ENCODE results near the gene TMEM98.
"Not testable (repeated sequence)": the region's sequence is repeated elsewhere in the genome, so short reads cannot be mapped to it uniquely, and the experiment has no call there.

TMEM98 gene

DNA sequence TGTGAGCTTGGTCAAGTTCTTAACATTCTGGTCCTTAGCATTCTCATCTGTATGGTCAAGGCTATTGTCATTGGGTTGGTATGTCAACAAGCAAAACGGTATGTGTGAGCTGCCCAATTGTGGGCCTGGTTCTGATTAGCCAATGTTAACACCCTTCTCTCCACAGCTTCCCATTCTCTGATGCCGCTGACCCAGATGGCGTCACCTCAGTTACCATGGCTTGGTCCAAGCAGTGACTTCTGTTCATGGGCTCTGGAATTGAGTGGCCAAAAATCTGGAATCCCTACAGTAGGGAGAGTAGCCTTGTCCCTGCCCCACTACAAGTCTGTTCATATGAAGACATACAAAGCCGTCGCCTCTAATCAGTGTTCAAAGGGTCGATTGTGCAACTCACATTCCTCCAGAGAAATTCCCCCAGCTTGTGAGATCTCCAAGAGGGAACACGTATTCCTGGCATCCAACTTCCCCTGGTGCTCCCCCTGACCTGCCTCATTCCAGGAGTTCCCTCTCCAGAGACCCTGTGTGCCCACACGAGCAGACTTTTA is 15.8 kb downstream of the TMEM98 start:
- DNase-seq: no peak

DNA sequence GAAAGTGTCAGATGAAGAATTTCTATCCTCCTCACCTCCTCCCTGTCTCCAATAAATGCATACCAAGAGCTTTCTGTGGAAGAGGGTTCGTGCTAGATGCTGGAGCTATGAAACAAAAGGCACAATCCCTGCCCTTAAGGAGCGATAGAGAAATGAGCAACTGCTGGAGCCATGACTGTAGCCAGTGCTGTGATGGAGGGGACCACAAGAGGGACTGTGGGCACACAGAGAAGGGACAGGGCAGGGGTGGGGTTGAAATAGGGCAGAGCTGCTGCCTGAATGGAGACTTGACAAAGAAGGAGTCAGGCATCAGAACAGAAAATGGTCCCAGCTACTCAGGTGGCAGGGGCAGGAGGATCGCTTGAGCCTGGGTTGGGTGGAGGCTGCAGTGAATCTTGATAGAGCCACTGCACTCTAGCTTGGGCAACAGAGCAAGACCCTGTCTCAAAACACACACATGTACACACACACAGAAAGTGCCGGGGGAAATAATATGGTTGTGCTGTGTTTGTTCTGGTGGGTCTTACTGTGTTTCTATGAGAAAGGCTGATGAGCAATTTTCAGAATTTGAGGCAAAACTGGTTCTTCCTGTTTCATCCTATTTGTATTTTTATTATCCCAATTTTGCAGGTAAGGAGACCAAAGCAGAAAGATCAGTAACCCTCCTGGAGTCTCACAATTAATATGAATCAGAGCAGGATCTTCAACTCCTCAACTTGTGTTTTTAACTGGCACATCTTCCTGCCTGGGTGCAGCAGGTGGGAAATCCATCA is 16.5 kb downstream of the TMEM98 start:
- no peak for DNase-seq

DNA sequence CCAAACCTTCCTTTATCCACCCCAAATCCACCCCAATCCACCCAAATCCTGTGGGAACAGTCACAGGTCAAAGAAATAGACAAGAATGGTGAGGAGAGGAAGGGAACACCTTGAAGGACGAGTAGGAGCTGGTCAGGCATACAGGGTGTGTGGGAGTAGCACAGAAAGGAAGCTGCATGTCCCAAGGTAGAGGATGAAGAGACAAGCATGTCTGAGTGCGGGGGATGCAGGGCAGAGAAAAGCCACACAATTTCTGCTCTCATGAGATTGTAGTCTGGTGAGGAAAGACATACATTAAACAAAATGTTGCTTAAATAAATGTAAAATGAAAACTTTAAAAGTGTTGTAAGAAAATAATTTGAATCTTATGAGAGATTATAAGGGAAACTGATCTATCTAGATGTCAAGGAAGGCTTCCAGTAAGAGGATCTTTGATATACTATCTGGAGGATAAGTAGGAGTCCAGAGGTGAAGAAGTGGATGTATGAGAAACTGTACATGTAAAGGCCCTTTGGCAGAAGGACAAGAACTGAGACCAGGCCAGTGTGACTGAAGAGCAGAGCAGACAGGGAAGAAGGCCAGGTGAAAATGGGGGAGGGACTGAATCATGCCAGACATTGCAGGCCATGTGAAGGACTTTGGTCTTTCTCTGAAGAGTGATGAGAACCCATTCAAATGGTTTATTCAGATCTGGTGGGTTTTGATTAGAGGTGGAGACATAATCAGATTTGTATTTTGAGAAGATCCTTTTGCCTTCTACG is 18.6 kb downstream of the TMEM98 start:
- no peak for DNase-seq

DNA sequence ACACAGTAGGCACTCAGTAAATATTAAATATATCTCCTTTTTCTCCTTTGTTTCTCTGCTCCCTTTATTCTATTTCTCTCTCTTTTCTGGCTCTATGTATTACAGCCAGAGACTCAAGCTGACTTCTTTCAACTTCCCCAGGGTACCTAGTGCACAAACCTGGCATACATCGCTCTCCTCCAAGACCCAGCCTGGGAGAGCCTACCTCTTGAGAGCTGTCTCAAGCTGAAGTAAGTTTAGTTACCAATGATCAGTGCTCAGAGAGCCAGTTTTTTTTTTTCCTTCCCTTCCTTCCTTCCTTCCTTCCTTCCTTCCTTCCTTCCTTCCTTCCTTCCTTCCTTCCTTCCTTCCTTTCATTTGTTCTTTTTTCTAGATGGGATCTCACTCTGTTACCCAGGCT is 19.8 kb downstream of the TMEM98 start:
- no peak for DNase-seq

DNA sequence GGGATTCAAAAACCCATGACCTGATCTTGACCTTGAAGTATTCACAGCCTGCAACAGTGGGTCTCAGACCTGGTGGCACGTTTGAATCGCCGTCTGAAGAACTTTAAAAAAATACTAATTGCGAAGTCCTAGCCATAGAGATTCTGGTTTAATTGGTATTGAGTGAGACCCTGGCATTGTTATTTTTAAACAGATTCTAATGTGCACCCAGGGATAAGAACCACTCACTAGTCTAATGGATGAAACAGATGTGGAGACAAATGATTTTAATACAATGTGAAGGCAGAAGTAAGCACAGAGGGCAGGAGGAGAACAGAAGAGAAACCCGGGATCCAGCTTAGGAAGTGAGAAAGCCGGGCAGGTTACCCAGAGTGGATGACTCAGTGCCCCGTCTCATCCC is 21.2 kb downstream of the TMEM98 start:
- DNase-seq: no peak

DNA sequence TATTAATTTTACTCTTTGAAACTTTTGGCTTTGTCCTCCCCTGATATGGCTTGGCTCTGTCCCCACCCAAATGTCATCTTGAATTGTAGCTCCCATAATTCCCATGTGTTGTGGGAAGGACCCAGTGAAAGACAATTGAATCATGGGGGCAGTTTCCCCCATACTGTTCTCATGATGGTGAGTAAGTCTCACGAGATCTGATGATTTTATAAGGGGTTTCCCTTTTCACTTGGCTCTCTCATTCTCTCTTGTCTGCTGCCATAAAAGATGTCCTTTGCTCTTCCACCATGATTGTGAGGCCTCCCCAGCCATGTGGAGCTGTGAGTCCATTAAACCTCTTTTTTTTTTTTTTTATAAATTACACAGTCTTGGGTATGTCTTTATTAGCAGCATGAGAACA is 24.5 kb downstream of the TMEM98 start:
- not testable (repeated sequence) for DNase-seq

DNA sequence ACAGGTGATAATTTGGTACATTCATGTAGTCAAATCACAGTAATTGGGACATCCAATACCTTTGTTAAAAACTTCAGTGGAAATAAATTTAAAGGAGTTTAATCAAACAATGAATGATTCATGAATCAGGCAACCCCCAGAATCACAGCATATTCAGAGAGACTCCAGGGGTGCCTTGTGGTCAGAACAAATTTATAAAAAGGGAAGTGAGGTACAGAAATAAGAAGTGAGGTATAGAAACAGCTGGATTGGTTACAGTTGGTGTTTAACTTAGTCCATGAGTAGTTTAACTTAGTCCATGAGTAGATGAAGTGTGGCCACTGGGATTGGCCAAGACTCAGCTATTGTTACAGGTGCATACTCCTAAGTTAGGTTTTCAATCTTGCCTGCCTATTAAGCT is 25.1 kb downstream of the TMEM98 start:
- DNase-seq: no peak

DNA sequence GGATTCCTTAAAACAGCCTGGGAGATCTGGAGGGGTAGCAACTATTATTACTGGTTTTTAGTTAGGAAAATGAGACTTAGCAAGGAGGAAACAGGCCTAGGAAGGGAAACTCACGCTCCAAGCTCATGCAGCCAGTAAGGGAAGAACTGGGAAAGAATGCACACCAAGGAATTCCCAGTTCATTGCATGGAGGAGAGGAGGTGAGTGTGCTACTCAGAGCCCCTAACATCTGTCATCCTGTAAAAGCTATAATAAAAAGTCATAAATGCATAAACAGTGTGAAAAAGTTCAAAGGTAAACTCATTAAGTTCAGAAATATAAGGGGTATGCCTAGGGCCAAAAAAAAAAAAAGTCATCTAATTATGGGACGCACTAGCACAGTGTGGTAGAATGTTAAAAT is 25.9 kb downstream of the TMEM98 start:
- no peak for DNase-seq

DNA sequence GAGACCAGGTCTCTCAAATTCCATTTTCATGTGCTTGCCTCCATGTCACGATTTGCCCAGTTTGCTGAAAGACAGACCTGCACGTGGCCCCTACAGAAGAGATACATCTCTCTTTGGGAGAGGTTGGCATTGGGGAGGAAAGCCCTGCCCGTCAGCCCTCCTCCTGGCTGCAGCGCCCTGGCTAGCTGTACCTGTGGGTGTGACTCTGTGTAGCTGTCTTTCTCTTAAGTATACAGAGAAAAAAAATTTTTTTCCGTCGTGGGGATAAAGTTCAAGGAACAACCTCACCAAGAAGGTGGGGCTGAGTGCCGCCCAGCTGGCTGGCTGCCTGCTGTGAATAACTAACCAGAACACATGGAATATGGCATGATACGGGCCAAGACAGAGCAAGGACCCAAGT is 26.5 kb downstream of the TMEM98 start:
- no peak for DNase-seq

DNA sequence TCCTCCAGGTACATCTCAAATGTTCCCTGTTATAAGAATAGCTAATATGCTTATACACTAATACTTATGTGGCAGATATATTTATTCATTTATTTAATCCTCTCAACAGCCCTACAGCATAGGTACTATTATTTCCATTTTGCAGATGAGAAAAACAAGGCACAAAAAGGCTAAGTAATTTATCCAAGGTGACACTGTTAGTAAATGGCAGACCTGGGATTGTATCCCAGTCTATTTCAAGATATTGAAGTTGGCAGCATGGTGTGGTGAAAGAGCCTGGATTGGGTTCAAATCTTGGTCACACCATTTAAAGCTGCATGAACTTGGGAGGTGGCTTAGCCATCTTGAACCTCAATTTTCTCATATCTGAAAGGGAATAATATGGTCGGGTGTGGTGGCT is 27.2 kb downstream of the TMEM98 start:
- no peak for DNase-seq

DNA sequence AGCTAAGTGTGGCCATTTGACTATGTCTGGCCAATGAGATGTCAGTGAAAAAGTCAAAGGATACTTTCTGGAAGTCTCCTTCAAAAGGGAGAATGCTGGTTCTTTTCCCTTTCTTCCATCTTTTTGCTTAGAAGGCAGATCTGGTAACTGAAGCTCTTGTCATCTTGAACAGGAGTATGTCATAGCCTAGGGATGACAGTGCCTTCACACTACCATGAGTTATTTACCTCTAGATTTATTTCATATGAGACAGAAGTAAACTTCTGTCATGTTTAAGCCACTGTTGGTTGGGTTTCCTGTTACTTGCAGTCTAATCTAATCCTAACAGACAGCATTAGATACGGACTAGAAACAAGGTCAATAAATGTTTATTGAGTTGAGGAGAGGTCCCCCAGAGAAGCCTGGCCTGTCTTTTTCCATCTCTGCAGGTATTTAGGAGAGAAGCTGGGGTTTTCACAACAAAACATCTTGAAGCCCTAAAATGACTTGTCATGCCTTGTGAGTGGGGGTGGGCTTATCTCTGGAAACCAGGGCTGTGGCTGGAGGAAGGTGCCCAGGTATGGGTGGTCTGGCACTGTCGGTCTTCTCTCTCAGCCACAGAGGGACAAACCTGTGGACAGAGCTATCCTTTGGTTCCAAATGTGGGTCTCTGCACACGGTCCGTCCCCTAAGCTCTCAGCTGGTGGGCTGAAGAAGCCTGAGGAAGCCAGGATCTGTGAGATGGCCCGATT is 28.5 kb downstream of the TMEM98 start:
- no peak for DNase-seq

DNA sequence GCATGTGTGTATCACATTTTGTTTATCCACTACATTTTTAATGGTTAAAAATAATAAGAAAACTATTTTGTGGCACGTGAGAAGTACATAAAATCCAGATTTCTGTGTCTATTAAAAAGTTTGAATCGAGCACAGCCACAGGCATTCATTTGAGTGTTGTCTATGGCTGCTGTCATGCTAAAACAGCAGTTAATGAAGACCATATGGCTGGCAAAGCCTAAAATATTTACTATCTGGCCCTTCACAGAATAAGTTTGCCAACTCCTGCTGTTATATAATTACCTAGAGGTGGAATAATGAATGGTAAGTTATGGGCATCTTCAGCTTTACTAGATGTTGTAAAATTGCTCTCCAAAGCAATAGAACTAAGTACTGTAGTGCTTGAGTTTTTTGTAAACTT is 30.5 kb downstream of the TMEM98 start:
- no peak for DNase-seq

DNA sequence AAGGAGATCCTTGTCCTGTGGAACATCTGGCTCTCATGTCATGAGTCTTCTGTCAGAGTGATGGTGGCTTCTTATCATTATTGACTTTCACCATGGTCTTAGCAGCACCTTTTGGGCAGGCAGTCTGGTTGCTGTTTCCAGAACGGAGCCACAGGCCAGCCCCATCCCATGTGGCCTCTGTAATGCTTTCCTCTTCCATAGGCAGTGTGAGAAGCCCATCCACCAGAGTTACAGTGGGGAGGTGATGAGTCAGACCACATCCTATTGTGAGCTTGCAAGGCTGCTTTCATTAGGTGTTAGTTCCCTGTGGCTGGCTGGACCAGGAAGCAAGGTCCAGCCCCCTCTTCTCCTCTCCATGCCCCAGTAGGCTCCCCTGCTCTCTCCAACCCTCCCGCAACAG is 32.9 kb downstream of the TMEM98 start:
- no peak for DNase-seq

DNA sequence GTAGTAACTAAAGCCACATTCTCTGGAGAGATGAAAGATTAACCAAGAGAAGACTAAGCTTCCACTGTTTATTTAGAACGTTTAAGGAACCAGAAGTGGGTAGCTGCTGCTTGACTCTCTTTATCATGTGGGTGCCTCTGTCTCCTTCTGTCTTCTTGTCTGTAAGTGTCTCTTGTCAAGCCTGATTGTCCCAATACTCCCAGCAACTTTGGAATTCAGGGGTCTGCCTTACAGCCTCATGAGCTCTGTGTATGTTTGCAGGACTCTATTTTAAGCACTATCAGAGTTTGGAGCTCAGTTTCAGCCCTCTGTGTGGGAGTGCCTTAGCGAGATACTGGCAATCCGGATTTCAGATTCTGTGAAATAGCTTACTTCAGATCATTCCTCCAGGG is 34.4 kb downstream of the TMEM98 start:
- DNase-seq: no peak

DNA sequence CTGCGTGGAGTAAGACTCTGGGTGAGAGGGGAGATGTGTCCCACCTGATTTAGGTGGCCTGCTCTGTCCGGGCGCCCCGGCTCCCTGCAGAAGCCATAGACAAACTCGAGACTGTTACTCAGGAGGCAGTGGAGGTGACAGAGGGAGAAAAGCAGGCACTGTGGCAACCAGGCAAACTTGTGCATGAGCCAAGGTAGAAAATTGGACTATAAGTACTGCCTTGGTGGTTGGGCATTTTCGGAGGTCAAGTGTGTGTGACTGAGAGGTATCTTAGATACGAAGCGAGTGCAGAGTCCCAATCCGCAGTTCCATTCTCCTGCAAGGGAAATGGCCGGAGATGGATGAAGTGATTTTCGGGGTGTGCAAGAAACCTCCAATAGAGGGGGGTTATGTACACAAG is 36.6 kb downstream of the TMEM98 start:
- no peak for DNase-seq

DNA sequence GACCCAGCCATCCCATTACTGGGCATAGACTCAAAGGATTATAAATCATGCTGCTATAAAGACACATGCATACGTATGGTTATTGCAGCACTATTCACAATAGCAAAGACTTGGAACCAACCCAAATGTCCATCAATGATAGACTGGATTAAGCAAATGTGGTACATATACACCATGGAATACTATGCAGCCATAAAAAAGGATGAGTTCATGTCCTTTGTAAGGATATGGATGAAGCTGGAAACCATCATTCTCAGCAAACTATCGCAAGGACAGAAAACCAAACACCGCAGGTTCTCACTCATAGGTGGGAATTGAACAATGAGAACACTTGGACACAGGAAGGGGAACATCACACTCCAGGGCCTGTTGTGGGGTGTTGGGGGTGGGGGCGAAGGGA is 41.3 kb downstream of the TMEM98 start:
- not testable (repeated sequence) for DNase-seq

DNA sequence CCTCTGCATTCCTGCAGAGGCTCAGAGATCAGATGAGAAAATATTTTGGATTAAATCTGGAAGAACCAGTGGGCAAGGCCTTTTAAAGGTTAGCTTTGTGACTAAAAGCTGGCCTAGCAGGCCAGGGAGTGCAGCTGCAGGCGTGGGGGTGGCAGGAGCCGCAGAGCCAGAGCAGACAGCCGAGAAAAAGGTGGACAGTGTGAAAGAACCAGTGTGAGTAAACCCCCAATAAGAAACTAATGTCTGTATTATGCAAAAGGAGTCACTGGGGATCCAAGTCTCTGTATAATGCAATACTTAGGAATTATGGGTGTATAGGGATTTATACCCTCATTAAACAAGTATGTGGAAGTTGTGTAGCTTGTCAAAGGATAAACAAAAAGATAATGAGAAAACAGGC is 42.3 kb downstream of the TMEM98 start:
- DNase-seq: no peak

DNA sequence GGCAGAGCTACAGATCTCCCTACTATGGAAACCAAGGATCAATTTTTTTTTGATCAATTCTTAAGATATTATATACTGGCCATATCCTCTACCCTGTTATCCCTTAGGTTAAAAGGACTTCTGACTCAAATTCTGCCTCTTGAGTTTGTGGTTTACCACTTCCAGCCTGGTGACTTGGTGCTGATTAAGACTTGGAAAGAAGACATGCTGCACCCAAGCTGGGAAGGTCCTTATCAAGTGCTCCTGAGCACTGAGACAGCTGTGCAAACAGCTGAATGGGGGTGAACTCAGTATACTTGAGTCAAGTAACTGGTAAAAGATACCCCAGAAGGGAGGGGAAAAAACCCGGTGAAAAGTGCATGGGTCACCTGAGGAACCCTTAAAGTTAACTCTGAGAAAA is 43.2 kb downstream of the TMEM98 start:
- DNase-seq: no peak

DNA sequence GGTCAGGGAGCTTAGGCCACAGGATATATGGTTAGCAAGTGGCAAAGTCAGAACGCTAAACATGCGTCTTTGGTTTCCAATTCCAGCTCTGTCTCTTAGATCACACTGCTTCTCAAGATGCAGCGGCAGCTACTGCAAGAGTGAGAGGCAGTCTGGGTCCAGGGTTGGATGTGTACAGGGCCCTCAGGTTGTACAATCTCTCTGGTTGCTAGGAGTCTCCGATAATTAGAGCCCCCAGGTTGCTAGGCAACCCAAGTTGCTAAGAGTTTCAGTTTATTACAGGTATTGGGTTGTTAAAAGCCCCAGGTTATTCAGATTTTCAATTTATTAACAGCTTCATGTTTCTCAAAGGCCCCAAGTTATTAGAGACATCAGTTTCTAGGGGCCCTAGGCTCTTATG is 48.2 kb downstream of the TMEM98 start:
- DNase-seq: no peak

DNA sequence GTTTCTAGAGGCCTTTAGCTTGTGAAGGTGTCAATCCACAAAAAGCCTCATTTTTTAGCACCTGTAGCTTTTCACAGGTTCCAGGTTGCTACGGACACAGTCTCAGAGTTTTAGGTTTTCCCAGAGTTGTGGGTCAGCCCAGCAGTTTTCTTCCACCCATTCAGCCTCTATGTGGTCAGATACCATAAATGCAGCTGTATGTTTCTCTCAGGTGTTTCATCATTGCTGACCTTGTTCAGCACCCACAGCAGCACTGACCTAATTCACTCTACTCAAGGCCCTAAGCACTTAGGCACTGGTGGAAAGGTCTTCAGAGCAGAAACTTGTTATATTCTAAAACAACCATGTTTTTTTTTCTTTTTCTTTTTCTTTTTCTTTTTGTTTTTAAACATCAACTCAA is 48.7 kb downstream of the TMEM98 start:
- no peak for DNase-seq

DNA sequence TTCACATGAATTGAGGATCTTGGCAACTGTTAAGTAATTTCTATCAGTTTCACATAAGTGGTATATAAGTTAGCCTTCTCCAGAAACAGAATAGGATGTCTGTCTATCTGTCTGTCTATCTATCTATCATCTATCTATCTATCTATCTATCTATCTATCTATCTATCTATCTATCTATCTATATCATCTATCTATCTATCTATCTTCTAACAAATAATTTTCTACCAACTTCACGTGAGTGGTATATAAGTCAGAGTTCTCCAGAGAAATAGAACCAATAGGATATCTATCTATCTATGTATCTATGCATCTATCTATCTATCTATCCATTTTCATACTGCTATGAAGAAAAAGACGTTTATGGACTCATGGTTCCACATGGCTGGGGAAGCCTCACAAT is 52.3 kb downstream of the TMEM98 start:
- no peak for DNase-seq

DNA sequence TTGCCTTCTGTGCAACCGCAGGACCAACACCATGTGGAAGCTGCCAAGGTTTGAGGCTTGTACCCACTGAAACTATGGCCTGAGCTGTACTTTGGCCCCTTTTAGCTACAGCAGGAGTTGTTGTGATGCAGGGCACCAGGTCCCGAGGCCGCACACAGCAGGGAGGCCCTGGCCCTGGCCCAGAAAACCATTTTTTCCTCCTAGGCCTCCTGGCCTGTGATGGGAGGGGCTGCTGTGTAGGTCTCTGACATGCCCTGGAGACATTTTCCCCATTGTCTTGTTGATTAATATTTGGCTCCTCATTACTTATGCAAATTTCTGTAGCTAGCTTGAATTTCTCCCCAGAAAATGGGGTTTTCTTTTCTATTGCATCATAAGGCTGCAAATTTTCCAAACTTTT is 53.7 kb downstream of the TMEM98 start:
- DNase-seq: not testable (repeated sequence)

DNA sequence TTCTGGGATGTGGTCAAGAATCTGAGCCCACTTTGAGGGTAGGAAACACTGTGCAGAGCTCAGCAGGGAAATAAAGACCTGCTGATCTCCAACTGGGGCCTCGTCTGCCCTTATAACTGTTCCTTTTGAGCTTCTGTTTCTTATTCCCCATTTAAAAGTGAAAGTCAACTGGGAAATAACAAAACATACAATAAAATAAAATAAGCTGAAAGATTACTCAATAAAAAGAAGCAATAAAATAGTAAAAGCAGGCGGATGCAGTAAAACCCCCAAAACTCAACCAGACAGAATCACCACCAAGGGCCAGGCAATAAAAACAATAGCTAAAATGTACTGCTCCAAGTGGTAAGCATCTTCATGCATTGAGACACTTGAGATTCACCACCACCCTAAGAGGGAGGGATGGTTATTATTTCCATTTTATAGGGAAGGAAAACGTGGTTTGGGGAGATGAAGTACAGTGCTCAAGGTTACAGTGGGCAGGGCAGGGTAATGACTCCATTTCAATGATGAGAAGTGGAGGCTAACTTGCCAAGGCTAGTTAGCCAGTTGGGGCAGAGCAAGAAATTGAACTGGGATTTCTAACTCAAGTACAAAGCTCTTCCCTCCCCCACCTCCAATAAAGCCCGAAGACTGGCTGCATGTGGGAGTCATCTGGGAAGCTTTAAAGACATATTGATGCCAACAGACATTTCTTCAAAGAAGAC is 57.2 kb downstream of the TMEM98 start:
- no peak for DNase-seq

All from activated CD4-positive, alpha-beta T cell treated with anti-CD3 and anti-CD28 coated beads for 1 hour (primary cell).